ENCODE data around the gene TET1.
"Not testable (repeated sequence)": the region's sequence is repeated elsewhere in the genome, so short reads cannot be mapped to it uniquely, and the experiment has no call there.

TET1 gene

GRCh38 chr10:68566955-68567354 lies 6.8 kb downstream of the TET1 start:
- no peak for DNase-seq
- H3K27ac Mint-ChIP-seq: peak overlapping the region; percentile 16
- no peaks in the 10 kb centered on the region for H3K27me3 Mint-ChIP-seq (ENCODE audit: low read depth, poor library complexity)
- TF ChIP-seq, protein P1, sequence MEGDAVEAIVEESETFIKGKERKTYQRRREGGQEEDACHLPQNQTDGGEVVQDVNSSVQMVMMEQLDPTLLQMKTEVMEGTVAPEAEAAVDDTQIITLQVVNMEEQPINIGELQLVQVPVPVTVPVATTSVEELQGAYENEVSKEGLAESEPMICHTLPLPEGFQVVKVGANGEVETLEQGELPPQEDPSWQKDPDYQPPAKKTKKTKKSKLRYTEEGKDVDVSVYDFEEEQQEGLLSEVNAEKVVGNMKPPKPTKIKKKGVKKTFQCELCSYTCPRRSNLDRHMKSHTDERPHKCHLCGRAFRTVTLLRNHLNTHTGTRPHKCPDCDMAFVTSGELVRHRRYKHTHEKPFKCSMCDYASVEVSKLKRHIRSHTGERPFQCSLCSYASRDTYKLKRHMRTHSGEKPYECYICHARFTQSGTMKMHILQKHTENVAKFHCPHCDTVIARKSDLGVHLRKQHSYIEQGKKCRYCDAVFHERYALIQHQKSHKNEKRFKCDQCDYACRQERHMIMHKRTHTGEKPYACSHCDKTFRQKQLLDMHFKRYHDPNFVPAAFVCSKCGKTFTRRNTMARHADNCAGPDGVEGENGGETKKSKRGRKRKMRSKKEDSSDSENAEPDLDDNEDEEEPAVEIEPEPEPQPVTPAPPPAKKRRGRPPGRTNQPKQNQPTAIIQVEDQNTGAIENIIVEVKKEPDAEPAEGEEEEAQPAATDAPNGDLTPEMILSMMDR (IDR thresholded peaks at IDR 0.05): no peak
- H3K9me3 Mint-ChIP-seq: no peaks in the 10 kb centered on the region
- H3K4me1 Mint-ChIP-seq: peaks cover 52% of the 10 kb centered on the region
- peaks cover 40% of the 10 kb centered on the region for H3K36me3 Mint-ChIP-seq (ENCODE audit: low read depth)
- no peak overlapping the region for H3K4me3 Mint-ChIP-seq

DNA sequence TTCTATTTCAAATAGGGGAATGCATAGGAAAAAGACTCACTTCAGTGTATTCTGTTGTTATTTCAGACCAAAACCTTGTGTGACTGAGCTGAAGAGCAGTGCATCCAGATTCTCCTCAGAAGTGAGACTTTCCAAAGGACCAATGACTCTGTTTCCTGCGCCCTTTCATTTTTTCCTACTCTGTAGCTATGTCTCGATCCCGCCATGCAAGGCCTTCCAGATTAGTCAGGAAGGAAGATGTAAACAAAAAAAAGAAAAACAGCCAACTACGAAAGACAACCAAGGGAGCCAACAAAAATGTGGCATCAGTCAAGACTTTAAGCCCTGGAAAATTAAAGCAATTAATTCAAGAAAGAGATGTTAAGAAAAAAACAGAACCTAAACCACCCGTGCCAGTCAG lies 12.0 kb downstream of the TET1 start:
- no peak overlapping the region for H3K4me3 Mint-ChIP-seq
- no peaks in the 10 kb centered on the region for H3K27me3 Mint-ChIP-seq (ENCODE audit: low read depth, poor library complexity)
- no peak for DNase-seq
- TF ChIP-seq, protein P1 (IDR thresholded peaks at IDR 0.05): no peak
- peaks cover 5% of the 10 kb centered on the region for H3K4me1 Mint-ChIP-seq
- H3K36me3 Mint-ChIP-seq (ENCODE audit: low read depth): peaks cover 56% of the 10 kb centered on the region
- peak overlapping the region; percentile 38 for H3K27ac Mint-ChIP-seq
- no peaks in the 10 kb centered on the region for H3K9me3 Mint-ChIP-seq

DNA sequence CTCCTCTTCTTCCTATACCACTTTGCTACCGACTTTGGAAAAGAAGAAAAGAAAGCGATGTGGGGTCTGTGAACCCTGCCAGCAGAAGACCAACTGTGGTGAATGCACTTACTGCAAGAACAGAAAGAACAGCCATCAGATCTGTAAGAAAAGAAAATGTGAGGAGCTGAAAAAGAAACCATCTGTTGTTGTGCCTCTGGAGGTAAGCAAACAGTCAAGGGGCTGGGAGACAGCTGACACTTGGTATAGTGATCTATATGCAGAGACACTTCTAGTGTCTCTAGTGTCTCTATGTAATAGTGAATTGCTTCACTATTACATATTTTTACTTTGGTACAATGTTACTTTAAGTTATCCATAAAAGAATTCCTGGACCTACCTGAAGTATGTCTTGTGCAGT lies 13.9 kb downstream of the TET1 start:
- Mint-ChIP-seq H3K27me3 (ENCODE audit: low read depth, poor library complexity) (no peaks in the 10 kb centered on the region), H3K4me1 (peaks cover under 1% of the 10 kb centered on the region), H3K4me3 (no peak overlapping the region), H3K36me3 (ENCODE audit: low read depth) (peaks cover 48% of the 10 kb centered on the region), H3K9me3 (no peaks in the 10 kb centered on the region), H3K27ac (peak overlapping the region; percentile 13)
- TF ChIP-seq, protein P1 (IDR thresholded peaks at IDR 0.05): no peak
- DNase-seq: no peak

DNA sequence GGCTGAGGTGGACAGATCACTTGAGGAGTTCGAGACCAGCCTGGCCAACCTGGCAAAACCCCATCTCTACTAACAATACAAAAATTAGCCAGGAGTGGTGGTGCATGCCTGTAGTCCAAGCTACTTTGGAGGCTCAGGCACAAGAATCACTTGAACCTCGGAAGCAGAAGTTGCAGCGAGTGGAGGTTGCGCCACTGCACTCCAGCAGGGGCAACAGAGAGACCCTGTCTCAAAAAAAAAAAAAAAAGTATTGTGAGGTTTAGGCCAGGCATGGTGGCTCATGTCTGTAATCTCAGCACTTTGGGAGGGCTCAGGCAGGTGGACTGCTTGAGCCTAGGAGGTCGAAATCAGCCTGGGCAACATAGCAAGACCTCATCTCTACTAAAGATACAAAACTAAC lies 16.0 kb downstream of the TET1 start:
- DNase-seq: peak; percentile 15
- Mint-ChIP-seq H3K36me3 (ENCODE audit: low read depth) (peaks cover 56% of the 10 kb centered on the region), H3K27ac (no peak overlapping the region), H3K9me3 (no peaks in the 10 kb centered on the region), H3K4me1 (peaks cover 4% of the 10 kb centered on the region), H3K27me3 (ENCODE audit: low read depth, poor library complexity) (no peaks in the 10 kb centered on the region), H3K4me3 (no peak overlapping the region)
- TF ChIP-seq, protein P1 (IDR thresholded peaks at IDR 0.05): no peak

DNA sequence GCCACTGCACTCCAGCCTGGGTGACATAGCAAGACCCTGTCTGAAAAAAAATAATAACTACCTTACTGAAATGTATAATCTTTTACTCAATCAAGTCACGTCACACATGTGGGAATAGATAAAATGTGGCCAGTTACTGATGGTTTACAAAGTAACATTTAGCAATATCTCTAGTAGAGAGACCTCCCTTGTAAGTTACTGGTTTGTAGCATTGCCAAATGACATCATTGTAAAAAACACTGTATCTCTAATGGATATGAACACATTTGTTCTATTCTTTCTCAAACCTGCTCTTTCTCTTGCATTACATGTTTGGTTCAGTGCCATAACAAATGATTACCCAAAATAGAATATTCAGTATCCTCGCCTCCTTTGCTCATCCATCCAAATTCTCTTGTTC lies 18.8 kb downstream of the TET1 start:
- Mint-ChIP-seq H3K27ac (peak overlapping the region; percentile 92), H3K27me3 (ENCODE audit: low read depth, poor library complexity) (no peaks in the 10 kb centered on the region), H3K36me3 (ENCODE audit: low read depth) (peaks cover 60% of the 10 kb centered on the region), H3K4me3 (no peak overlapping the region), H3K4me1 (peaks cover 4% of the 10 kb centered on the region), H3K9me3 (no peaks in the 10 kb centered on the region)
- TF ChIP-seq, protein P1 (IDR thresholded peaks at IDR 0.05): no peak
- DNase-seq: no peak

DNA sequence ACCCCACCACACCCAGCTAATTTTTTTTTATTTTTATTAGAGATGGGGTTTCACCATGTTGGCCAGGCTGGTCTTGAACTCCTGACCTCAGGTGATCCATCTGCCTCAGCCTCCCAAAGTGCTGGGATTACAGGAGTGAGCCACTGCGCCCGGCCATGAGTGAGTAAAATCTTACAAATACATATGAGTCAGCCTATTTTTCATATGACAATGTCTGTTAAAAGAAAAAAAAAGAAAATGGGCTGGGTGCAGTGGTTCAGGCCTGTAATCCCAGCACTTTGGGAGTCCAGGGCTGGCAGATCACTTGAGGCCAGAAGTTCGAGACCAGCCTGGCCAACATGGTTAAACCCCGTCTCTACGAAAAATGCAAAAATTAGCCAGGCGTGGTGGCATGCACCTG lies 24.1 kb downstream of the TET1 start:
- H3K9me3 Mint-ChIP-seq; H3K4me3 Mint-ChIP-seq; H3K27ac Mint-ChIP-seq; DNase-seq; H3K27me3 Mint-ChIP-seq (ENCODE audit: low read depth, poor library complexity); H3K4me1 Mint-ChIP-seq: not testable (repeated sequence)
- H3K36me3 Mint-ChIP-seq (ENCODE audit: low read depth): peaks cover 67% of the 10 kb centered on the region
